ENCODE data around the gene SLC6A7. TPM values are rescaled to one million over a fixed set of nuclear protein-coding genes. Genes with fewer than 3 reads are reported as not detected.

The SLC6A7 gene
- total RNA-seq, 1 experiment from 2014 or later = not detected

DNA sequence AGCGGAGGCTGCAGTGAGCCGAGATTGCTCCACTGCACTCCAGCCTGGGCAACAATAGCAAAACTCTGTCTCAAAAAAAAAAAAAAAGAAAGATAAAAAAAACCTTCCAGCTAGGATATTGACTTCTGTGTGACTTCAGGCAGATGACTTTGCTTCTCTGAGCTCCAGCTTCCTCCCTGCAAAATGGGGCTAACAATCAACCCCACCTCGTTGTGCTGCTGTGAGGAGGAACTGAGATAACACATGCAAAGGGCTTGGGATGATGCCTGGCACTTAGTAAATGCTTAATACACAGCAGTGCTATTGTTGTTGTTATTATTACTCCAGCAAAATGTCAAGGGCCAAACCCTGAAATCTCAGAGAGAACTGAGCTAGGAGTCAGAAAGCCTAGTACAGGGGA, 26.8 kb upstream of the SLC6A7 start:
- intact Hi-C loops (cut with micrococcal nuclease; ENCODE audit: unreplicated experiment) = loop anchor here (10.0 kb wide), 1 partner anchor 272 kb away; no protein-coding TSS in a partner anchor
- Histone ChIP-seq H3K27ac (ENCODE audit: low read depth, low read length, poor library complexity, severe bottlenecking) (no peak overlapping the region), H3K27me3 (replicated peaks; ENCODE audit: insufficient read depth, low read depth, low read length, poor library complexity) (no peaks in the 10 kb centered on the region), H3K4me1 (ENCODE audit: insufficient read depth, low read length, poor library complexity, severe bottlenecking) (peaks cover 38% of the 10 kb centered on the region), H3K36me3 (ENCODE audit: insufficient read depth, low read length, poor library complexity, severe bottlenecking) (no peaks in the 10 kb centered on the region), H3K9me3 (ENCODE audit: low read depth, low read length, poor library complexity, severe bottlenecking) (no peaks in the 10 kb centered on the region), H3K4me3 (ENCODE audit: low read depth, low read length, poor library complexity, severe bottlenecking) (no peak overlapping the region)
- no peak for DNase-seq (ENCODE audit: low spot score)
- no TSS peak for BruUV-seq (replicated peaks)
- no peak for TF ChIP-seq EZH2 (IDR thresholded peaks at IDR 0.05; ENCODE audit: borderline replicate concordance, low read depth, low read length, poor library complexity, severe bottlenecking)
- TF ChIP-seq, protein P1, sequence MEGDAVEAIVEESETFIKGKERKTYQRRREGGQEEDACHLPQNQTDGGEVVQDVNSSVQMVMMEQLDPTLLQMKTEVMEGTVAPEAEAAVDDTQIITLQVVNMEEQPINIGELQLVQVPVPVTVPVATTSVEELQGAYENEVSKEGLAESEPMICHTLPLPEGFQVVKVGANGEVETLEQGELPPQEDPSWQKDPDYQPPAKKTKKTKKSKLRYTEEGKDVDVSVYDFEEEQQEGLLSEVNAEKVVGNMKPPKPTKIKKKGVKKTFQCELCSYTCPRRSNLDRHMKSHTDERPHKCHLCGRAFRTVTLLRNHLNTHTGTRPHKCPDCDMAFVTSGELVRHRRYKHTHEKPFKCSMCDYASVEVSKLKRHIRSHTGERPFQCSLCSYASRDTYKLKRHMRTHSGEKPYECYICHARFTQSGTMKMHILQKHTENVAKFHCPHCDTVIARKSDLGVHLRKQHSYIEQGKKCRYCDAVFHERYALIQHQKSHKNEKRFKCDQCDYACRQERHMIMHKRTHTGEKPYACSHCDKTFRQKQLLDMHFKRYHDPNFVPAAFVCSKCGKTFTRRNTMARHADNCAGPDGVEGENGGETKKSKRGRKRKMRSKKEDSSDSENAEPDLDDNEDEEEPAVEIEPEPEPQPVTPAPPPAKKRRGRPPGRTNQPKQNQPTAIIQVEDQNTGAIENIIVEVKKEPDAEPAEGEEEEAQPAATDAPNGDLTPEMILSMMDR (conservative IDR thresholded peaks at IDR 0.05; ENCODE audit: low read depth, low read length) = no peak
- ChIA-PET CTCF (no interaction called here), POLR2A (ENCODE audit: low non-redundant PET) (no interaction called here)

DNA sequence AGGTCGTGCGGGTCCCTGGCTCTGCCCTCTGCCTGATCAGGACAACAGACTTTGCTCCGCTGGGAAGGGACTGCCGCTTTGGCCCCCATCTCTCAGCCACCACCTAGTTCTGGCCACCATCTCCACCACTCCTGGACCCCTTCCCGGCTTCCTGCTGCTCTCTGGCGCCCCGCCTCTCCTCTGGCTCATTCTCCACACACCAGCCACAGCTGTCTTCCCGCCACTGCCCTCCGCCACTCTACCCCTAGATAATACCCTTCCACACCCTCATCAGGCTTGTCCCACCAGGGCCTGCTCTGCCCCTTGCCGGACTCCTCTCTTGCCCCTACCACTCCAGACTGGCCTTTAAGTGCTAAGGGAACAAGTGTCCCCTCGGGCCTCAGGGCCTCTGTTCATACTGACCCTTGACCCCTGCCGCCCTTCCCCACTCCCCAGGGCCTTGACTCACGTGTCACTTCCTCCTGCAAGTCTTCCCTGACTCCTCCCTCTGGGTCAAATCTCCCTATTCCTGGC, 26.3 kb upstream of the SLC6A7 start:
- Histone ChIP-seq H3K27ac (ENCODE audit: low read depth, low read length, poor library complexity, severe bottlenecking) (no peak overlapping the region), H3K4me3 (ENCODE audit: low read depth, low read length, poor library complexity, severe bottlenecking) (no peak overlapping the region), H3K27me3 (replicated peaks; ENCODE audit: insufficient read depth, low read depth, low read length, poor library complexity) (no peaks in the 10 kb centered on the region), H3K4me1 (ENCODE audit: insufficient read depth, low read length, poor library complexity, severe bottlenecking) (peaks cover 34% of the 10 kb centered on the region), H3K36me3 (ENCODE audit: insufficient read depth, low read length, poor library complexity, severe bottlenecking) (no peaks in the 10 kb centered on the region), H3K9me3 (ENCODE audit: low read depth, low read length, poor library complexity, severe bottlenecking) (no peaks in the 10 kb centered on the region)
- intact Hi-C loops (cut with micrococcal nuclease; ENCODE audit: unreplicated experiment) = loop anchor here (10.0 kb wide), 1 partner anchor 271 kb away; no protein-coding TSS in a partner anchor
- no TSS peak for BruUV-seq (replicated peaks)
- ChIA-PET CTCF (no interaction called here), POLR2A (ENCODE audit: low non-redundant PET) (no interaction called here)
- TF ChIP-seq, protein P1 (conservative IDR thresholded peaks at IDR 0.05; ENCODE audit: low read depth, low read length) = no peak
- no peak for TF ChIP-seq EZH2 (IDR thresholded peaks at IDR 0.05; ENCODE audit: borderline replicate concordance, low read depth, low read length, poor library complexity, severe bottlenecking)
- DNase-seq (ENCODE audit: low spot score) = no peak

DNA sequence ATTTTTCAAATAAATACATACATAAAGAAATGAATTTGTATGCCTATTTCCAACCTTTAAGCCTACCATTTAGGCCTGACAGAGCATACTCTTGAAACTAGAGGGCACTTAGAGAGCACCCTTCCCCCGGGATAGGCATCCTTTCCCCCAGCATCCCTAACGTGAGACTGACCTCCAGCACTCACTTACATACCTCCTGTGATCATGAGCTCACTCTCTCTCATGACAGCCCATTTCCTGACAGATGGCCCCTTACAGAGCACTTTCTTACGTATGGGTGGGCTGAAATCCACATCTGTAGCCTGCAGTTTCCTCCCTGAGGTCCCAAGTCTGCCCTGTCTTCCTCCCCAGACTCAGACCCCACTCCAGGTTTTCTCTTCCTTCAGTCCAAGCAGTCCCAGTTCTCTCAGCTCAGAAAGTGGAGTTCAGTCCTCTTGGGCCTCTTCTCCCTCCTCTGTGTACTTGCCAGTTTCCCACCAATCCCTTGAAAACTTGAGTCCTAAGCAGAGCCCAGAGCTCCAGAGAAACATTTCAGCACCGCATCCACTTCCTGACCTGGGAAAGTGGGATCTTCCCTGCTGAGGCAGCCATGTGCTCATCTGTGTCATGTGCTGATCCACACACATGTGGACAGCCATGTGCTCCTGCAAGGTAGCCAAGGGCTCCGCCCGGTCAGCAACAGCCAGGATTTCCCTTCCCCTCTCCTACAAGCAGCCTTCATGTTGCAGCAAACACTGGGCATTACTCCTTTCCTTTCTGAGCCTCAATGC, 25.5 kb upstream of the SLC6A7 start:
- H3K27me3 ChIP-seq (replicated peaks; ENCODE audit: insufficient read depth, low read depth, low read length, poor library complexity) = no peaks in the 10 kb centered on the region
- peaks cover 27% of the 10 kb centered on the region for H3K4me1 ChIP-seq (ENCODE audit: insufficient read depth, low read length, poor library complexity, severe bottlenecking)
- BruUV-seq (replicated peaks) = no TSS peak
- ChIA-PET POLR2A (ENCODE audit: low non-redundant PET) (no interaction called here), CTCF (no interaction called here)
- H3K27ac ChIP-seq (ENCODE audit: low read depth, low read length, poor library complexity, severe bottlenecking) = peak overlapping the region; percentile 37
- intact Hi-C loops (cut with micrococcal nuclease; ENCODE audit: unreplicated experiment) = loop anchor here (10.0 kb wide), 1 partner anchor 270 kb away; no protein-coding TSS in a partner anchor
- no peak for DNase-seq (ENCODE audit: low spot score)
- H3K9me3 ChIP-seq (ENCODE audit: low read depth, low read length, poor library complexity, severe bottlenecking) = no peaks in the 10 kb centered on the region
- H3K36me3 ChIP-seq (ENCODE audit: insufficient read depth, low read length, poor library complexity, severe bottlenecking) = no peaks in the 10 kb centered on the region
- TF ChIP-seq EZH2 (IDR thresholded peaks at IDR 0.05; ENCODE audit: borderline replicate concordance, low read depth, low read length, poor library complexity, severe bottlenecking) = no peak
- TF ChIP-seq, protein P1 (conservative IDR thresholded peaks at IDR 0.05; ENCODE audit: low read depth, low read length) = no peak
- H3K4me3 ChIP-seq (ENCODE audit: low read depth, low read length, poor library complexity, severe bottlenecking) = no peak overlapping the region
